GM19468 (cell line): ENCODE results near the gene ANKRD33B.
"Not testable (repeated sequence)": the region's sequence is repeated elsewhere in the genome, so short reads cannot be mapped to it uniquely, and the experiment has no call there.

Experiments used
- ATAC-seq: cut with Tn5 transposase; IDR thresholded peaks from one replicate; pipeline ENCODE4 v1.9.1; 2021; ENCODE audit warnings: mild to moderate bottlenecking, moderate library complexity, moderate number of reproducible peaks; ENCODE audit not compliant: unreplicated experiment; ENCODE audit errors: extremely low read depth

ANKRD33B gene

DNA sequence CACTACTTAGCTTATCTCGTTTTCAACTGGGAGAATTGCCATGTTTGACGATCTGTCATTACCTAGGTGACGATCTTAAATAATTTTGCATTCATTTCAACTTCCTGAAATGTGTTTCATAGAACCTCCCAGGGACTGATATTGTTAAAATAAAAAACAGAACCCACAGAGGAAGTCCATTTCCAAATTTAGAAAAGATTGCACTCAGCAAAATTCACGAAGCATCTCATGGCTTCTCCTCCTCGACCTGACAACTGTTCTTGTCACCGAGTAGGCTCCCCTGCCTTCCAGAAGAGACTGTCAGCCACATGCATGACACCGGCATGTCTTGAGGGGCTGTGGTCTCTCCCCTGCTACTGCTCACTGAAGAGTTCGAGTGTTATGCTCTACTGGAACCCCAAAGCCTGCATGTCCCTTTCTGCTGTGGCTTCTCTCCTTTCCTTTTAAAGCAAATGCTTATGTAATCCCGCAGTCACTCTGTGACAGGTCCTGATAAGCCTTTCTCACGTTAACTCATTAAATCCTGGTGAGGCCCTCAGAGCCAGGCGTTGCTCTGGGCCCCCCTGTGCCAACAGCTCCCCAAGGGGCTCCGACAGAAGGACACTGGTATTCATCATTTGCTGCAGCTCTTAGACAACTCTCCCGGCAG, 26.8 kb upstream of the ANKRD33B start:
- ATAC-seq: peak; percentile 31

DNA sequence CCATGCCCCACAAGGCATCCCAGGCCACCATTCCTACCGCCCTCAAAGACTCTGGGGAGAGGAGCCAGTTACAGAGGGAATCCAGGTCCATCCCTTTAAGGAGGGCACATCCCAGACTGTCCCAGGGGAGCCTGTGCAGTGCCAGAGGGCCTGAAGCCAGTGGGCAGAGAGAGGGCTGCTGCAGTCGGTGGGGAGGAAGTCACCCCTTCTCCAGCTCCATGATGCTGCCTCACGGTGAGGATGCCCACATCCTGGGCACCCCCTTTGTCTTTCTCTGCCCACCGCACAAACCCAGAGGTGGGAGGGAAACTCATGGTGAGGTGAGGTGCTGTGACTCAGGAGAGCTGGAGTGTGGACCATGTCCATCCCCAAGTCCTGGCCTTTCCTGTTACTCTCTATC, 26.2 kb upstream of the ANKRD33B start:
- no peak for ATAC-seq

DNA sequence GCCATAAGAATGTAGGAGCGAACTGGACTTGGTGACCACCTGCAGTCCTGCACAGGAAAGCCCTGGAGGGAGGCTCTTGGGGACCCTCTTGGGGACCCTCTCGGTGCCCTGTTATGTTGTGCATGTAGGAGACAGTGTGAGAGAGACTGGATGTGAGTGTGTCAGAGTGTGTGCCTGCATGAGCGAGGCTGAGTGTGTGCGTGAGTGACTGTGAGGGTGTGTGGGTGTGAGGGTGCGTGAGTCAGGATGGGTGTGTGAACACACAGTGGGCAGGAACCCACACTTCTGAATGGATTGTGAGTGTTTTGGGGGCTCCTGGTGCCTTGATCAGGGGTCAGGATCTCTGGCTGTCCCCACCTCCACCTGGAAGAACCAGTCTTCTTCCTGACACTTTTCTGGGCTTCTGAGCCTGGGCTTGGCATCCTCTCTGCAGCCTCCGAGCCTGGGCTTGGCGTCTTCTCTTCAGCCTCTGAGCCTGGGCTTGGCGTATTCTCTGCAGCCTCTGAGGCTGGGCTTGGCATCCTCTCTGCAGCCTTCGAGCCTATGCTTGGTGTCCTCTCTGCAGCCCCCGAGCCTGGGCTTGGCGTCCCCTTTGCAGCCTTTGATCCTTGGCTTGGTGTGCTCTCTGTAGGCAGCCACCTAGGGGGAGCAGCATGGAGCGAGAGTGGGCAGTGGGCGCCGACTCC, 25.6 kb upstream of the ANKRD33B start:
- no peak for ATAC-seq

- no peak for ATAC-seq
These were observed 24.8 kb upstream of the ANKRD33B start for GRCh38 chr5:10538789-10539686.

DNA sequence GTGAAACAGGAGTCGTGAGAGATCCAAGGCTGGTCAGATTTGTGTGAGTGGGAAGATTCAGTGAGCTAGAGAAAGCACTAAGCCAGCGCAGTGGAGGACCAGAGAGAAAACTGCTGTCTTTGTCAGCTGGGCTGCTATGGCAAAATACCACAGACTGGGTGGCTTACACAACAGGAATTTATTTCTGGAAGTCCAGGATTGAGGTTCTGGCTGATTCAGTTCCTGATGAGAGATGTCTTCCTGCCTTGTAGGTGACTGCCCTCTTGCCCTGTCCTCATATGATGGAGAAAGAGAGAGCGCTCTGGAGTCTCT, 24.2 kb upstream of the ANKRD33B start:
- ATAC-seq: no peak

DNA sequence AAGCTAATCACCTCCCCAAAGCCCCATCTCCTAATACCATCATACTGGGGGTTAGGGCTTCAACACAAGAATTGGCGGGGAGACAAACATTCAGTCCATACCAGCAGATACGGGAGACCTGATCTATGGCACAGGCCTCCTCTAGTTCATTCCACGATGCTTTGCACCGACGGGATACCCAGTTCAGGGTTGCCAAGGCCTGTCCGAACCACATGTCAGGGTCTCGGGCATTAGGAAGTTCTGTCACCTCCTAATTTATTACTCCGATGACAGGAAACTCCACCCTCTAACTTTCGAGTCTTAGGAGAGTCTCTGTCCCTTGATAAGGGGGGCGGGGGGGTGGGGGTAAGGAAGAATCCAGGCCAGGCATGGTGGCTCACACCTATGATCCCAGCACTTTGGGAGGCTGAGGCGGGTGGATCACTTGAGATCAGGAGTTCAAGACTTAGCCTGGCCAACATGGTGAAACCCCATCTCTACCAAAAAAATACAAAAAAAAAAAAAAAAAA, 23.8 kb upstream of the ANKRD33B start:
- ATAC-seq: no peak

GRCh38 chr5:10540951-10541646, 22.8 kb upstream of the ANKRD33B start:
- no peak for ATAC-seq

DNA sequence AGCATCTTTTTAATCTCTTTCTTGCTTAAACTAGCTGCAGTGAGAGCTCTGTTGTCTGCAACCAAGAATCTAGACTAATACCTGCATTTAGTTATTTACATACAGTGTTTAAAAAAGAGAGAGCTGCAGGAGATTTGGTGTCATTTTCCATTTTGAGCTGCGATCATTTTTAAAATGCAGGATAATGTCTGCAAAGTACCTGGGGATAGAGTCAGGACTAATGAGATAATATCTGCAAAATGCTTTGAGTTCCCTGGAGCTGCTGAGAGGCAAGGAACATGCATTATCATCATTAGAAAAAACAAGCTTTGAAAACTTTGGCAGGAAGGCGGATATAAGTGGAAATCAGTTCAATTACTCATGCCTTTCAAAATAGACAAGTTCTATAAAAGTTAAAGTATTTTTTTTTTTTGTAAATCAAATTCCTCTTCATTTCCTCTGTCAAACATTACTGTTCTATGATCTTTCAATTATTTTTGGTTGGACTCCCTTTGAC, 21.8 kb upstream of the ANKRD33B start:
- no peak for ATAC-seq

- ATAC-seq: no peak
These were observed 20.3 kb upstream of the ANKRD33B start for GRCh38 chr5:10543585-10544040.

- ATAC-seq: no peak
These were observed 18.8 kb upstream of the ANKRD33B start for GRCh38 chr5:10545084-10545483.

DNA sequence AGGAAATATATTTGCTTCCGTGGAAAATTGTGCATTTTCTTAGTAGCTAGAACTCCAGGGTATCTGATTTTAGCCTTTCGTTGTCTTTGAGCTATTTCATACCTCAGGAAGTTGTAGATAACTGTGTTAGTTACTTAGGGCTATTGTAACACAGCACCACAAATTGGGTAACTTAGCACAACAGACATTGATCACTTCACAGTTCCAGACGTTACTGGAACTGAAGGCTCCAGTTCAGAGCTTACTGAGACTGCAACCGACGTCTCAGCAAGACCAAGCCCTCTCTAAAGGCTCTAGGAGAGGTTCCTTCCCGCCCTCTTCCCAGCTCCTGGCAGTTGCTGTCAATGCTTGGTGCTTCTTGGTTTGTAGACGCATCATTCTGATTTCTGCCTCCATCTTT, 17.7 kb upstream of the ANKRD33B start:
- ATAC-seq: no peak

- ATAC-seq: no peak
These were observed 15.3 kb upstream of the ANKRD33B start for GRCh38 chr5:10548418-10549122.

GRCh38 chr5:10549123-10549514, 14.8 kb upstream of the ANKRD33B start:
- not testable (repeated sequence) for ATAC-seq

DNA sequence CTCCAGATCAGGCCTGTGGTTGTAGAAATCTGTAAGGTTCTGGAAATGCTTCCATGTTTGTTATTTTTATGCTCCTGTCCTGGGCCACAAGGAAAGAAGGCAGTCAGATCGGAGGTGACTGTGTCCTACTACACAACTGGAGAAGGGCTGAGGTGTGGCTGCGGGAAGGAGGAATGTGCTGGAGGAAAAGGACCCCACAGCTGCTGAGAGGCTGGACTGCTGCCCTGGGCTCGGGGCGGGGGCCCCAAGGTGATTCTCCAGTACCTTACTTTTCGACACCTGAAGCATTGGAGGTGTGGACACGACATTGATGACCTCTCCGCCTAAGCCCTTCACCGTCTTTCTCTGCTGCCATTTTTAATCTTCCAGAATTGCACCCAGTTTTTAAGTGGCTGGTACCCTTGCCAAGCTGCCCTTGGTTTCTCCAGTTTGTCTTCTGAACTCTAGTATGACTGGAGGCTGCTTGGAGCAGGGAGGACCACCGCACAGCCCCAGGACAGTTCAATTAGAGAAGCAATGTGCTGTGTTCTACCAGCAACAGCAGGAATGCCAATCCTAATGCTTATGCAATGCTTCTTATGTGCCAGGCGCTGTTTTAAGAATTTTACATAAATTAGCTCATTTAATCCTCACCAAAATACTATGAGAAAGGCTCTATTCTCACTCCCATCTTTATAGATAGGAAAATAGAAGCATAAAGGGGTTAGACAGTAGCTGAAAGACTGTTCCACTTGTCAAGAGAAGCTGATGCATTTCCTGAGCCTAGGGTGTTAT, 13.5 kb upstream of the ANKRD33B start:
- ATAC-seq: no peak

- no peak for ATAC-seq
These were observed 12.1 kb upstream of the ANKRD33B start for GRCh38 chr5:10551782-10552138.

- ATAC-seq: peak; percentile 75
These were observed 11.4 kb upstream of the ANKRD33B start for GRCh38 chr5:10552183-10553143.

DNA sequence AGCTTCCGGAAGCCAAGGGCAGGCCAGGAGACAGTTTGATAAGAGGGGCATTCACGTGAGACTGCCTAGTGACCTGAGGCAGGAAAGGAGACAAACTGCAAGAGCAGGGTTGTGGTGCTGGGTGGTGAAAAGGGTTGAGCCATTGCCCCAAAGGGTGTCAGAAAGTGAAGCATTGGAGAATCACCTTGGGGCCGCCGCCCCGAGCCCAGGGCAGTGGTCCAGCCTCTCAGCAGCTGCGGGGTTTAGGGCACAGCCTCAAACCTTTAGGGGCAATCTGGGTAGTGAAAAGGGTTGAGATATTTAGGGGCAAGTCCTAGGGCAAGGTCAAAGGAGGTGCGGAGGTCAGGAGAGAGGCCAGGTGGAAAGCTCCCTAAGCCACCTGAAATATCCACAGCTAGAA, 10.4 kb upstream of the ANKRD33B start:
- no peak for ATAC-seq

- ATAC-seq: no peak
These were observed 8.6 kb upstream of the ANKRD33B start for GRCh38 chr5:10555277-10555684.
